HUES6 (cell line): ENCODE measurements around the gene COL2A1.

Experiments
- H3K27ac ChIP-seq: 2 replicates; pipeline ENCODE4 v1.7.0; 2013; ENCODE audit warnings: low read depth, mild to moderate bottlenecking, low read length, inconsistent platforms
- H3K27me3 ChIP-seq: 2 replicates; pipeline ENCODE4 v1.6.1; 2013; ENCODE audit warnings: low read length; ENCODE audit not compliant: control insufficient read depth, insufficient read depth
- H3K36me3 ChIP-seq: 2 replicates; pipeline ENCODE4 v1.6.1; 2013; ENCODE audit warnings: low read length; ENCODE audit not compliant: control insufficient read depth, insufficient read depth
- H3K4me1 ChIP-seq: 2 replicates; pipeline ENCODE4 v1.6.1; 2013; ENCODE audit warnings: low read length; ENCODE audit not compliant: control insufficient read depth, insufficient read depth
- H3K4me3 ChIP-seq: 2 replicates; pipeline ENCODE4 v1.5.1; 2013; ENCODE audit warnings: low read depth, low read length
- H3K9ac ChIP-seq: one replicate; pipeline ENCODE4 v1.6.1; 2013; ENCODE audit warnings: mild to moderate bottlenecking, low read length
- H3K9me3 ChIP-seq: 2 replicates; pipeline ENCODE4 v1.6.1; 2013; ENCODE audit warnings: low read depth, low read length; ENCODE audit not compliant: control insufficient read depth, insufficient read depth

The COL2A1 gene

DNA sequence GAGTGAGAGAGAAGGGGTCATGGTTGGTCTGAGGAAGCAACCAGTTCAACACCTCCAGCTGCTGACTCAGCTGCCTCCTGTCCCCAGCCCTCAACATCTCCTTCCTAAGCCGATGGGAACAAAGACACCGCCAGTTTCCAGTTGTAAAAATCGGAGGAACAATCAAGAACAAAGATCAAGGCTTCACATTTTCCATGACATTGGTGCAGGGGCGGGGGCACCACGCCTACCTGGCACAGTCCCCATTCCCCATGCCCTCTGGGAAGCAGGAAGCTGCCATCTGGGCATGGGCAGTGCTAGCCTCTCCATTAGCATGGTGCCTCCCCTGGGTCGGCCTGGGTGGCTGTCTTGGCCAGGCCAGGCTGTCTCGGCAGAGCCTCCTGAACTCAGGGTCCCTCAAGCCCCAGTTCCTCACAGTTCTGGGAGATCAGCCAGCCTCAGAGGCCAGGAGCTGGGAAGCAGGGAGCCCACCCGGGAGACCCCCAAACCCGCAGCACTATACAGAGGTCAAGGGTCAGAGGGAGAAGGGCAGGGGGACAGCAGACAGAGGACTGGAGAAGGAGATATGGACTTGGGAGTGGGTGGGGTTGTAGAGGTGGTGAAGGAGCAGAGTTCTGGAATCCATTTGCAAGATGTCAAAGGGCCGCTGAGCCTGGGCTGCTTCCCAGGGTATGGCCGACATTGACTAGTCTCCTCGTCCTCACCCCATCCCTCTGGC lies 60.5 kb downstream of the COL2A1 start:
- Histone ChIP-seq H3K36me3 (no peaks in the 10 kb centered on the region), H3K4me3 (no peak overlapping the region), H3K9me3 (no peaks in the 10 kb centered on the region), H3K4me1 (peaks cover 12% of the 10 kb centered on the region), H3K27me3 (peaks cover 86% of the 10 kb centered on the region), H3K9ac (no peak overlapping the region), H3K27ac (no peak overlapping the region)

DNA sequence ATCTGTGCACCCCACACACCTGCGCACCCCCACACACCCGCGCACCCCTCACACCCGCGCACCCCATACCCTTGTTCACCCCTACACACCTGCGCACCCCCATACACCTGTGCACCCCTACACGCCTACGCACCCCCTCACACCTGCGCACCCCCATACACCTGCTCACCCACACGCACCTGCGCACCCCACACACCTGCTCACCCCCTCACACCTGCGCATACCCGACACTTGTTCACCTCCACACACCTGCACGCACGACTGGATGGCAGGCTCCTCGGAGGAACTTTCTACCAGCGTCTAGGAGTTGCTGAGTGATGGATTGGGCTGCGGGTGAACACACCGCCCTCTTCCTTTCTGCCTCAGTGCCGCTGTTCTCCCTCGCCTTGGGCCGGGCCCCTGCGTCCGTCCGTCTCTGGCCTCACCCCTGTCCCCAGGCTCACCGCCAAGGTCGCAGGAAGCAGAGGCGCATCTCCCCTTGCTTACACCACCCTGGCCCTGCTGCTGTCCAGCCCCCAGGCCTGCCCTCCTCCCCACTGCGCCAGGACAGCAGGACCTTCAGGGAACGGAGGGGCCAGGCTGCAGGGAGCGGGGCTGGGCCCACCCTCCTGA lies 61.6 kb downstream of the COL2A1 start:
- Histone ChIP-seq H3K9ac (no peak overlapping the region), H3K4me3 (no peak overlapping the region), H3K9me3 (no peaks in the 10 kb centered on the region), H3K27ac (no peak overlapping the region), H3K27me3 (peaks cover 87% of the 10 kb centered on the region), H3K36me3 (no peaks in the 10 kb centered on the region), H3K4me1 (peaks cover 12% of the 10 kb centered on the region)

DNA sequence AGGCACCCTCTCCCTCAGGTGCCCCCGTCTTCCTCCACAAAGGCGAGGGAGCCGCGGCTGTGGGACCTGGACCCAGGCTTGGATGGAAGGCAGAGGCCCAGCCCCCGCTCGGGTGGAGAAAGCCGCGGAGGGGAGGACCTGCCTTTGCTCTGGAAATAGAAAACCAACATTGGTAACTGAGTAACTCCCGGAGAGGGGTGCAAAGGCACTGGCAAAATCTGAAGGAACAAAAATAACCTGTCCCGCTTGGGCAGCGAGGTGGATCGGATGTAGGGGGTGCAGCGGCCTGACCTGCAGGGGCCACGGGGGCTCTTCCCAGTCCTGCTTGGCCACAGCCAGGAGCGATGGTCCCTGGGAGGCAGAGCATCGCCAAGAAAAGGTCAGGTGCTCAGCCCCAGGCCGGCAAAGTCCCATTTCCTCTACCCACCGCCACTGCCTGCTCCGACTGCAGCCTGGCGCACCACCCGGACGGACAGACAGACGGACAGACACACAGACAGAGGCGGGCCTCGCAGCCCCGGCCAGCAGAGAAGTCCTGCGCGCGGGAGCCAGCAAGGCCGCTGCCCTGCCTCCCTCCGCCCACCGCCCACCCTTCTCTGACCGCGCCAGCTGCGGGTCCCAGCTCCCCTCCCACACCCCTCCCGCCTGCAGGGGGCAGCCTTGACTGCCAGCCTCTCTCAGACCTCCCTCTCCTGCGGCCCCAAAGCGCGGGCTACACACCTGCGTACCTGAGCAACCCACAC lies 62.2 kb downstream of the COL2A1 start:
- no peak overlapping the region for H3K9ac ChIP-seq
- no peak overlapping the region for H3K27ac ChIP-seq
- H3K36me3 ChIP-seq, result no peaks in the 10 kb centered on the region
- no peaks in the 10 kb centered on the region for H3K9me3 ChIP-seq
- H3K4me1 ChIP-seq, result peaks cover 12% of the 10 kb centered on the region
- H3K4me3 ChIP-seq, result peak overlapping the region; percentile 50
- peaks cover 88% of the 10 kb centered on the region for H3K27me3 ChIP-seq

GRCh38 chr12:47941475-47941780 lies 62.8 kb downstream of the COL2A1 start:
- no peak overlapping the region for H3K9ac ChIP-seq
- no peak overlapping the region for H3K4me3 ChIP-seq
- H3K27me3 ChIP-seq, result peaks cover 82% of the 10 kb centered on the region
- no peak overlapping the region for H3K27ac ChIP-seq
- H3K4me1 ChIP-seq, result peaks cover 10% of the 10 kb centered on the region
- no peaks in the 10 kb centered on the region for H3K36me3 ChIP-seq
- no peaks in the 10 kb centered on the region for H3K9me3 ChIP-seq

- Histone ChIP-seq H3K4me1 (peaks cover 8% of the 10 kb centered on the region), H3K27ac (no peak overlapping the region), H3K27me3 (peaks cover 82% of the 10 kb centered on the region), H3K36me3 (no peaks in the 10 kb centered on the region), H3K4me3 (no peak overlapping the region), H3K9ac (no peak overlapping the region), H3K9me3 (no peaks in the 10 kb centered on the region)
These were observed 63.4 kb downstream of the COL2A1 start for GRCh38 chr12:47940773-47941474.

DNA sequence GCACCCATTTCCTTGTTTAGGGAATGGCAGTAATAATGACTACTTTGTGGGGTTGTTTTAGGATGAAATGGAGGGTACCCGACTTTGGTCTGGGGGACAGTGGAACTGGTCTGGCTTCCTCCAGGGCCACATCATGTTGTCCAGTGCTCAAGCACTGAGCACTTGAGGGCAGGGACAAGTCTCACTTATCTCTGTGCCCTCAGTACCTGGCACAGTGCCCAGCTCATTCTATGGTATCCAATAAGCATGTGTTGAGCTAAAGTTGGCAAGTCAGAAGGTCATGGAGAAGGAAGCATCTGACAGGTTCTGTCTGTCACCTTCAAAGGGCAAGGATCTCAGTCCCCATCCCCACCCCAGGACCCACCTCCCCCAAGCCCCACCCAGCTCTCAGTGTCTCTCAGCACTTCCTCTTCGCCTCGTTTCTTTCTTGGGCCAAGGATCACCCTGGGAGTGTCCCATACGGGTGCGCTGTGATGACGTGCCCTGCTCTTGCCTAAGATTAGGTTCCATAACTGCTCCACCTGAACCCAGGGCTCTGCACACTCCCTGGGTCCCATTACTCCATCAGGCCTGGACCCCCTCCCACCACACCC lies 65.2 kb downstream of the COL2A1 start:
- H3K4me1 ChIP-seq, result peaks cover 8% of the 10 kb centered on the region
- no peaks in the 10 kb centered on the region for H3K36me3 ChIP-seq
- H3K27me3 ChIP-seq, result peaks cover 79% of the 10 kb centered on the region
- no peak overlapping the region for H3K4me3 ChIP-seq
- no peaks in the 10 kb centered on the region for H3K9me3 ChIP-seq
- no peak overlapping the region for H3K27ac ChIP-seq
- H3K9ac ChIP-seq, result no peak overlapping the region

DNA sequence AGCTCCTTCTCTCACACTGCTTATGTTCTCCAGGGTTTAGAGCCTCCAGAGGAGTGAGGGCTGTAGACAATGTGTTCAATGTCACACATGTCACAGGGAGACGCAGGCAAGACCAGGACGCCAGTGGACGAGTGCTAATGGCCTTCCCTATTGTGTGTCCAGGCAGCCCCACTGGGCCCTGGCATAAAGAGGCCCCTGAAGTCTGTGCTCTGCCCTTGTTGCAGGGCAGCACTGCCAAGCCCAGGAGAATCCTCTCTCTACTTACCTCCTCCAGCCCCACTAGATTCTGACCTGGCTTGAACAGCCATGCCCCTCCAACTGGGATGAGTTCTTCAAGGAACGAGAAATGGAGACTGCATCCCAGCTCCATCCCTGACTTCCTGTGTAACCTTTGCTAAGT lies 65.7 kb downstream of the COL2A1 start:
- Histone ChIP-seq H3K36me3 (no peaks in the 10 kb centered on the region), H3K27me3 (peaks cover 74% of the 10 kb centered on the region), H3K4me1 (peaks cover 8% of the 10 kb centered on the region), H3K27ac (no peak overlapping the region), H3K9me3 (no peaks in the 10 kb centered on the region), H3K4me3 (no peak overlapping the region), H3K9ac (no peak overlapping the region)

- Histone ChIP-seq H3K27me3 (peaks cover 69% of the 10 kb centered on the region), H3K27ac (no peak overlapping the region), H3K4me3 (no peak overlapping the region), H3K4me1 (peaks cover 8% of the 10 kb centered on the region), H3K36me3 (no peaks in the 10 kb centered on the region), H3K9ac (no peak overlapping the region), H3K9me3 (no peaks in the 10 kb centered on the region)
These were observed 66.2 kb downstream of the COL2A1 start for GRCh38 chr12:47938093-47938492.

- peaks cover 57% of the 10 kb centered on the region for H3K27me3 ChIP-seq
- no peak overlapping the region for H3K27ac ChIP-seq
- H3K4me3 ChIP-seq, result no peak overlapping the region
- no peaks in the 10 kb centered on the region for H3K9me3 ChIP-seq
- no peaks in the 10 kb centered on the region for H3K4me1 ChIP-seq
- H3K36me3 ChIP-seq, result no peaks in the 10 kb centered on the region
- H3K9ac ChIP-seq, result no peak overlapping the region
These were observed 69.1 kb downstream of the COL2A1 start for GRCh38 chr12:47935184-47935583.

- no peak overlapping the region for H3K4me3 ChIP-seq
- H3K36me3 ChIP-seq, result no peaks in the 10 kb centered on the region
- no peak overlapping the region for H3K9ac ChIP-seq
- H3K27me3 ChIP-seq, result peaks cover 68% of the 10 kb centered on the region
- no peak overlapping the region for H3K27ac ChIP-seq
- no peaks in the 10 kb centered on the region for H3K4me1 ChIP-seq
- no peaks in the 10 kb centered on the region for H3K9me3 ChIP-seq
These were observed 73.1 kb downstream of the COL2A1 start for GRCh38 chr12:47931187-47931586.
